GM12878 (cell line): ENCODE data around the gene ANKRD37. TPM values are rescaled to one million over a fixed set of nuclear protein-coding genes. Genes with fewer than 3 reads are reported as not detected.

ENCODE experiments used
- BACH1 ChIP-seq: fragments of 450-650 bp; IDR thresholded peaks from 2 replicates; pipeline ENCODE4 v1.6.1; 2017; ENCODE audit warnings: mild to moderate bottlenecking, borderline replicate concordance
- CBX3 ChIP-seq: fragments of 200-600 bp; sonication (generic); IDR thresholded peaks from 2 replicates; pipeline ENCODE4 v1.6.1; 2016; ENCODE audit warnings: low read depth, borderline replicate concordance
- CBX5 ChIP-seq: sonication (generic); IDR thresholded peaks from 2 replicates; pipeline ENCODE4 v1.6.1; 2016; ENCODE audit warnings: low read depth, moderate library complexity, mild to moderate bottlenecking, inconsistent platforms
- FOXM1 ChIP-seq: IDR thresholded peaks from 2 replicates; pipeline ENCODE4 v1.6.1; 2012; ENCODE audit warnings: low read depth, mild to moderate bottlenecking, inconsistent platforms, low read length, moderate library complexity
- JUNB ChIP-seq: IDR thresholded peaks from 2 replicates; pipeline ENCODE4 v1.6.1; 2016; ENCODE audit warnings: antibody characterized with exemption, mild to moderate bottlenecking
- MYB ChIP-seq: fragments of 150-350 bp; IDR thresholded peaks from 2 replicates; pipeline ENCODE4 v1.6.1; 2014; ENCODE audit warnings: mild to moderate bottlenecking, low read depth, low read length, borderline replicate concordance
- NFXL1 ChIP-seq: fragments of 450-650 bp; IDR thresholded peaks from 2 replicates; pipeline ENCODE4 v1.6.1; 2017; ENCODE audit warnings: antibody characterized with exemption, mild to moderate bottlenecking, borderline replicate concordance
- PML ChIP-seq: IDR thresholded peaks from 2 replicates; pipeline ENCODE4 v1.6.1; 2012; ENCODE audit warnings: low read length, inconsistent platforms
- POLR2AphosphoS5 ChIP-seq: IDR thresholded peaks from 2 replicates; pipeline ENCODE4 v1.6.1; 2011; ENCODE audit warnings: mild to moderate bottlenecking, low read length, inconsistent platforms
- RBBP5 ChIP-seq: fragments of 200-600 bp; sonication (generic); conservative IDR thresholded peaks from 2 replicates; pipeline ENCODE4 v1.6.1; 2016
- RUNX3 ChIP-seq: IDR thresholded peaks from 2 replicates; pipeline ENCODE4 v1.6.1; 2012; ENCODE audit warnings: low read length, inconsistent platforms
- SMAD1 ChIP-seq: fragments of 450-650 bp; IDR thresholded peaks from 2 replicates; pipeline ENCODE4 v1.6.1; 2018; ENCODE audit warnings: mild to moderate bottlenecking, low read depth; ENCODE audit not compliant: partially characterized antibody
- SREBF1 ChIP-seq: IDR thresholded peaks from 2 replicates; pipeline ENCODE4 v1.6.1; 2012; ENCODE audit warnings: mild to moderate bottlenecking, low read length
- STAT1 ChIP-seq: fragments of 450-650 bp; conservative IDR thresholded peaks from 2 replicates; pipeline ENCODE4 v1.6.1; 2014; ENCODE audit warnings: antibody characterized with exemption, mild to moderate bottlenecking
- ZNF622 ChIP-seq: fragments of 450-650 bp; IDR thresholded peaks from 2 replicates; pipeline ENCODE4 v1.6.1; 2017; ENCODE audit warnings: mild to moderate bottlenecking, inconsistent platforms
- ZZZ3 ChIP-seq: IDR thresholded peaks from 2 replicates; pipeline ENCODE4 v1.6.1; 2011; ENCODE audit warnings: low read depth; ENCODE audit not compliant: control insufficient read depth, insufficient read length
- polyA plus RNA-seq, 11 experiments: library from polyadenylated mRNA; depleted of rRNA in 4 of 11; unstranded in 6 of 11; stranded (reverse) in 5 of 11; fragments of >200 nt; fragmentation: Nextera tagmentation in 4 of 11; fragmentation: Illumina TruSeq in 1 of 11; extraction: Ambion mirVana in 4 of 11; extraction: Trizol in 1 of 11; gene quantifications; 1 replicate in 1 of 11; 2 replicates in 10 of 11; pipeline versions ENCODE4 v1.2.1 to v1.2.3, GENCODE V29; 2011 to 2016; ENCODE audit warnings: inconsistent platforms in 2 of 11, missing spikeins in 2 of 11, low read depth in 1 of 11
- total RNA-seq, 4 experiments: library from RNA; depleted of rRNA in 3 of 4; stranded (reverse); fragments of >200 nt in 3 of 4; fragmentation: Illumina TruSeq in 1 of 4; extraction: Trizol in 1 of 4; gene quantifications; 2 replicates each; pipeline versions ENCODE4 v1.2.1 to v1.2.3, GENCODE V29; 2013 to 2021
- TF ChIP-seq, protein P1 (sequence below): fragments of 450-650 bp; formaldehyde crosslinking; IDR thresholded peaks from 2 replicates; pipeline ENCODE4 v1.4.0; 2020; ENCODE audit warnings: mild to moderate bottlenecking, moderate library complexity
- TF ChIP-seq, protein P2 (sequence below): fragments of 450-650 bp; formaldehyde crosslinking; IDR thresholded peaks from 2 replicates; pipeline ENCODE4 v1.5.0; 2022; ENCODE audit warnings: mild to moderate bottlenecking, missing genetic modification characterization
- TF ChIP-seq, protein P3 (sequence below): IDR thresholded peaks from 2 replicates; pipeline ENCODE4 v1.6.1; 2011; ENCODE audit warnings: borderline replicate concordance, low read depth, mild to moderate bottlenecking, moderate library complexity, low read length; ENCODE audit not compliant: insufficient read depth, poor library complexity, severe bottlenecking
- TF ChIP-seq, protein P4 (sequence below): fragments of 450-650 bp; IDR thresholded peaks from 2 replicates; pipeline ENCODE4 v1.6.1; 2018; ENCODE audit warnings: mild to moderate bottlenecking, low read depth, moderate library complexity; ENCODE audit not compliant: partially characterized antibody

Gene ANKRD37
- total and polyA plus RNA-seq, 10 of the 15 experiments (the other 5 are each of a cell fraction or from before 2014, with no cell fraction given), result 10.6 to 67.9 (median 24.2) TPM

DNA sequence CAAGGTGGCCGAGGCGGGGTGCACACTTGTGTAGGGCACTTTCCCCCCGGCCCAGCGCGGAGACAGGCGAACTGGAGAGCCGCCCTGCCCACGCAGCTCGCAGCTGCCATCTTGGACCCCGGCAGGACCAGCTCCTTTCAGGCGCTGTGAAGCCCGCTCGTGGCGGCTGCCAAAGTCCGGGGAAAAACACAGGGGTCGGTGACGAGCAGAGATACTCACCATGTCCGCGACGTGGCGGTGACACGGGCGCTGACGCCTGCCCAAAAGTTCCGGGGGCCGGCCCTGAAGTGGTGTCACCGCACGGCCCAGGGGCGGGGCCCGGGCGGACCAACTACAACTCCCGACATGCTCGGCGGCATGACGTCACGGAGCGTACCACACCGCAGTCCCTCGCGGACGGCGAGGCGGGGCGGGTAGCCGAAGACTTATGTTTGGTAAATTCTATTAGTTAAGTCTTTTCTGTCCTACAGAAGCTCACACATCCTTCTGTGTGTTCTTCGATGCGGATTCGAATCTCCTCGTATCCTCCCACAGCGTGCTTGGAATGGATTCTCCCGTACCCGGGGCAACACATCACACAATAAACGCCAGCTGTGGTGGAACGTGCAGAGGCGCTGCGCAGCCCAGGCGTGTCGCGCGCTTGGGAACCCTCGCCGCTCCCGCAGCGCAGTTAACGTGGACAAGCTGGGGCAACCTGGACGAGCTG is 29.2 kb downstream of the ANKRD37 start, which contains the start of gene UFSP2 (continued):
- TF ChIP-seq RUNX3 (peak; percentile 81), PML (peak; percentile 72), MYB (no peak), POLR2AphosphoS5 (peak; percentile 55), ZZZ3 (no peak), STAT1 (peak; percentile 96; the same call in 1 of the 2 replicates), FOXM1 (no peak), SMAD1 (no peak), SREBF1 (peak; percentile 99), BACH1 (peak; percentile 82), RBBP5 (0 out of 2 replicates have a peak, but pooled peaks have one; percentile 64), ZNF622 (no peak), CBX3 (no peak), NFXL1 (no peak), CBX5 (peak; percentile 75; the same call in 1 of the 2 replicates), JUNB (no peak)
- TF ChIP-seq, protein P1, sequence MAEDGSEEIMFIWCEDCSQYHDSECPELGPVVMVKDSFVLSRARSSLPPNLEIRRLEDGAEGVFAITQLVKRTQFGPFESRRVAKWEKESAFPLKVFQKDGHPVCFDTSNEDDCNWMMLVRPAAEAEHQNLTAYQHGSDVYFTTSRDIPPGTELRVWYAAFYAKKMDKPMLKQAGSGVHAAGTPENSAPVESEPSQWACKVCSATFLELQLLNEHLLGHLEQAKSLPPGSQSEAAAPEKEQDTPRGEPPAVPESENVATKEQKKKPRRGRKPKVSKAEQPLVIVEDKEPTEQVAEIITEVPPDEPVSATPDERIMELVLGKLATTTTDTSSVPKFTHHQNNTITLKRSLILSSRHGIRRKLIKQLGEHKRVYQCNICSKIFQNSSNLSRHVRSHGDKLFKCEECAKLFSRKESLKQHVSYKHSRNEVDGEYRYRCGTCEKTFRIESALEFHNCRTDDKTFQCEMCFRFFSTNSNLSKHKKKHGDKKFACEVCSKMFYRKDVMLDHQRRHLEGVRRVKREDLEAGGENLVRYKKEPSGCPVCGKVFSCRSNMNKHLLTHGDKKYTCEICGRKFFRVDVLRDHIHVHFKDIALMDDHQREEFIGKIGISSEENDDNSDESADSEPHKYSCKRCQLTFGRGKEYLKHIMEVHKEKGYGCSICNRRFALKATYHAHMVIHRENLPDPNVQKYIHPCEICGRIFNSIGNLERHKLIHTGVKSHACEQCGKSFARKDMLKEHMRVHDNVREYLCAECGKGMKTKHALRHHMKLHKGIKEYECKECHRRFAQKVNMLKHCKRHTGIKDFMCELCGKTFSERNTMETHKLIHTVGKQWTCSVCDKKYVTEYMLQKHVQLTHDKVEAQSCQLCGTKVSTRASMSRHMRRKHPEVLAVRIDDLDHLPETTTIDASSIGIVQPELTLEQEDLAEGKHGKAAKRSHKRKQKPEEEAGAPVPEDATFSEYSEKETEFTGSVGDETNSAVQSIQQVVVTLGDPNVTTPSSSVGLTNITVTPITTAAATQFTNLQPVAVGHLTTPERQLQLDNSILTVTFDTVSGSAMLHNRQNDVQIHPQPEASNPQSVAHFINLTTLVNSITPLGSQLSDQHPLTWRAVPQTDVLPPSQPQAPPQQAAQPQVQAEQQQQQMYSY (CRISPR knock-in tag), result no peak
- TF ChIP-seq, protein P2, sequence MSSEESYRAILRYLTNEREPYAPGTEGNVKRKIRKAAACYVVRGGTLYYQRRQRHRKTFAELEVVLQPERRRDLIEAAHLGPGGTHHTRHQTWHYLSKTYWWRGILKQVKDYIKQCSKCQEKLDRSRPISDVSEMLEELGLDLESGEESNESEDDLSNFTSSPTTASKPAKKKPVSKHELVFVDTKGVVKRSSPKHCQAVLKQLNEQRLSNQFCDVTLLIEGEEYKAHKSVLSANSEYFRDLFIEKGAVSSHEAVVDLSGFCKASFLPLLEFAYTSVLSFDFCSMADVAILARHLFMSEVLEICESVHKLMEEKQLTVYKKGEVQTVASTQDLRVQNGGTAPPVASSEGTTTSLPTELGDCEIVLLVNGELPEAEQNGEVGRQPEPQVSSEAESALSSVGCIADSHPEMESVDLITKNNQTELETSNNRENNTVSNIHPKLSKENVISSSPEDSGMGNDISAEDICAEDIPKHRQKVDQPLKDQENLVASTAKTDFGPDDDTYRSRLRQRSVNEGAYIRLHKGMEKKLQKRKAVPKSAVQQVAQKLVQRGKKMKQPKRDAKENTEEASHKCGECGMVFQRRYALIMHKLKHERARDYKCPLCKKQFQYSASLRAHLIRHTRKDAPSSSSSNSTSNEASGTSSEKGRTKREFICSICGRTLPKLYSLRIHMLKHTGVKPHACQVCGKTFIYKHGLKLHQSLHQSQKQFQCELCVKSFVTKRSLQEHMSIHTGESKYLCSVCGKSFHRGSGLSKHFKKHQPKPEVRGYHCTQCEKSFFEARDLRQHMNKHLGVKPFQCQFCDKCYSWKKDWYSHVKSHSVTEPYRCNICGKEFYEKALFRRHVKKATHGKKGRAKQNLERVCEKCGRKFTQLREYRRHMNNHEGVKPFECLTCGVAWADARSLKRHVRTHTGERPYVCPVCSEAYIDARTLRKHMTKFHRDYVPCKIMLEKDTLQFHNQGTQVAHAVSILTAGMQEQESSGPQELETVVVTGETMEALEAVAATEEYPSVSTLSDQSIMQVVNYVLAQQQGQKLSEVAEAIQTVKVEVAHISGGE (CRISPR knock-in tag), result no peak
- TF ChIP-seq, protein P3, sequence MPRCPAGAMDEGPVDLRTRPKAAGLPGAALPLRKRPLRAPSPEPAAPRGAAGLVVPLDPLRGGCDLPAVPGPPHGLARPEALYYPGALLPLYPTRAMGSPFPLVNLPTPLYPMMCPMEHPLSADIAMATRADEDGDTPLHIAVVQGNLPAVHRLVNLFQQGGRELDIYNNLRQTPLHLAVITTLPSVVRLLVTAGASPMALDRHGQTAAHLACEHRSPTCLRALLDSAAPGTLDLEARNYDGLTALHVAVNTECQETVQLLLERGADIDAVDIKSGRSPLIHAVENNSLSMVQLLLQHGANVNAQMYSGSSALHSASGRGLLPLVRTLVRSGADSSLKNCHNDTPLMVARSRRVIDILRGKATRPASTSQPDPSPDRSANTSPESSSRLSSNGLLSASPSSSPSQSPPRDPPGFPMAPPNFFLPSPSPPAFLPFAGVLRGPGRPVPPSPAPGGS, result no peak
- TF ChIP-seq, protein P4, sequence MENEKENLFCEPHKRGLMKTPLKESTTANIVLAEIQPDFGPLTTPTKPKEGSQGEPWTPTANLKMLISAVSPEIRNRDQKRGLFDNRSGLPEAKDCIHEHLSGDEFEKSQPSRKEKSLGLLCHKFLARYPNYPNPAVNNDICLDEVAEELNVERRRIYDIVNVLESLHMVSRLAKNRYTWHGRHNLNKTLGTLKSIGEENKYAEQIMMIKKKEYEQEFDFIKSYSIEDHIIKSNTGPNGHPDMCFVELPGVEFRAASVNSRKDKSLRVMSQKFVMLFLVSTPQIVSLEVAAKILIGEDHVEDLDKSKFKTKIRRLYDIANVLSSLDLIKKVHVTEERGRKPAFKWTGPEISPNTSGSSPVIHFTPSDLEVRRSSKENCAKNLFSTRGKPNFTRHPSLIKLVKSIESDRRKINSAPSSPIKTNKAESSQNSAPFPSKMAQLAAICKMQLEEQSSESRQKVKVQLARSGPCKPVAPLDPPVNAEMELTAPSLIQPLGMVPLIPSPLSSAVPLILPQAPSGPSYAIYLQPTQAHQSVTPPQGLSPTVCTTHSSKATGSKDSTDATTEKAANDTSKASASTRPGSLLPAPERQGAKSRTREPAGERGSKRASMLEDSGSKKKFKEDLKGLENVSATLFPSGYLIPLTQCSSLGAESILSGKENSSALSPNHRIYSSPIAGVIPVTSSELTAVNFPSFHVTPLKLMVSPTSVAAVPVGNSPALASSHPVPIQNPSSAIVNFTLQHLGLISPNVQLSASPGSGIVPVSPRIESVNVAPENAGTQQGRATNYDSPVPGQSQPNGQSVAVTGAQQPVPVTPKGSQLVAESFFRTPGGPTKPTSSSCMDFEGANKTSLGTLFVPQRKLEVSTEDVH, result peak; percentile 77
